ENCODE data around the gene SHISAL2B.
"Not testable (repeated sequence)": the region's sequence is repeated elsewhere in the genome, so short reads cannot be mapped to it uniquely, and the experiment has no call there.

SHISAL2B gene

GRCh38 chr5:64690417-64691151, at the start of gene SHISAL2B:
SHISAL2B (plus strand) TSS chr5:64690503; CDS start chr5:64690624, 121 bp downstream.
- no peak for DNase-seq (ENCODE audit: extremely low spot score, insufficient read length, low read depth)
- no peak for FAIRE-seq

DNA sequence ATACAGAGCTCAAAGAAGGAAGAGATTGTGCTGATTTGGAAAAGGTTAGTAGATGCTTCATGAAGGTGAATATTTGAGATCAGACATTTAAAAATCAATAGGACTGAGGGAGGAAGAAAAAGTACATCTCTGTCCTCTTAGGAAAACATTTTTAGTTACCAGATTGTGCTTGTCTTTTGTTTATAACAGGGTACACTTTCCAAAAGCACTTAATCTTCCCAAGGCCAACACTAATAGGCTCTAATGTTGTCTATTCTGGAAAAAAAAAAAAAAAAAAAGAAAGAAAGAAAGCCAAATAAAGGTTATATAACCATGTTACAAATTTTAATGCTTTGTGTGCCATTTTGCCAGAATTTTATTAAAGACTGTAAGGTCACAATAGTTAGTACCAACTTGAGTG, 45.5 kb upstream of the SHISAL2B start:
- DNase-seq (ENCODE audit: extremely low spot score, insufficient read length, low read depth) (no peak), FAIRE-seq (no peak)

DNA sequence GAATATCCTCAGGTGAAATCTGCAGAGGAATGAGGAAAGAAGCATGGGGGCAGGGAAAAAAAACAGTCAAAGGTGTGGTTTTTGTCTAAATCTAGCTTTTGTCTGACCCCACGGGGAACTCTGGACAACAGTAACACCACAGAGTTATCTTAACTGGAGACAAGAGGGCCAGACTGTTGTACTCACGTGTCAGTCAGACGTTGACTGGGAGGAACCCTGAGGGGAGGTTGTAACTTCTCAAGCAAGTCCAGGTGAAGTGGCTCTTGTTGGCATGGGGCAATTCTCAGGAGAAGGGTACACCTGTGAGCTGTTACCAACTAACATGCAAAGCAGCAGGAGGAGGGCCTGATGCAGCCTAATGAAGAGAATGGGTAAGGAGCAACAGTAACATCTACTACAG, 44.1 kb upstream of the SHISAL2B start:
- FAIRE-seq (no peak), DNase-seq (ENCODE audit: extremely low spot score, insufficient read length, low read depth) (no peak)

- DNase-seq (ENCODE audit: extremely low spot score, insufficient read length, low read depth): no peak
- FAIRE-seq: no peak
Observed at GRCh38 chr5:64649512-64649911, 40.8 kb upstream of the SHISAL2B start.

DNA sequence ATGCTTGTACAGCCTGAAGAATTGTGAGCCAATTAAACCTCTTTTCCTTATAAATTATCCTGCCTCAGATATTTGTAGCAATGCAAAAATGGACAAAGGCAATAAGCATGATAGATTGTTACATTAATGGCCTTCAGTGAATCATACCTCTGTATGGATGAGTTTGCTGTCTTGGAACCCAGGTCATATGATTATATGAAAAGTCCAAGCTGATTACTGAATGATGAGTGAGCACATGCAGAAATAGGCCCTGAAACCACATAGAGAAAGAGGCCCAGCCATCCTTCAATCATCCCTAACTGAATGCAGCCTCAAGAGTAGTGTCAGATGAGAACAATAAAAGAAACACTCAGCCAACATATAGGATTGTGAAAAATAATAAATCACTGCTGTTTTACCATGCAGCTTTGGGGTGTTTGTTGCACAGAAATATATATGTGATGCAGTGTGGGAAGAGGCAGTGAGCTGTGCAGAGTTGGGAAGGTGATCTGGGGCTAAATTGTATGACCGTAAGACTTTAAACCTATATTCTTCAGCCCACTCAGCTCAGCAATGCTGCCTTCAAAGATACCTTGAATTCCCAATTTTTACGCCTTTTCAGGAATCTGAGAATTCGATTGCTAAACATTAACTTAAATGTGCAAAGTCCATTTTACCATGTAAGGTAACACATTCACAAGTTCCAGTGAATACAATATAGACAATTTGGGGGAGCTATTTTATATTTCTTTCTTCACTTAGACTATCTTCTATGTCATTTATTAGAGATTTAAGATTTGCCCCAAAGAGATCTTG, 36.3 kb upstream of the SHISAL2B start:
- no peak for FAIRE-seq
- DNase-seq (ENCODE audit: extremely low spot score, insufficient read length, low read depth): no peak

GRCh38 chr5:64654561-64654938, 35.8 kb upstream of the SHISAL2B start:
- DNase-seq (ENCODE audit: extremely low spot score, insufficient read length, low read depth) (no peak), FAIRE-seq (no peak)

DNA sequence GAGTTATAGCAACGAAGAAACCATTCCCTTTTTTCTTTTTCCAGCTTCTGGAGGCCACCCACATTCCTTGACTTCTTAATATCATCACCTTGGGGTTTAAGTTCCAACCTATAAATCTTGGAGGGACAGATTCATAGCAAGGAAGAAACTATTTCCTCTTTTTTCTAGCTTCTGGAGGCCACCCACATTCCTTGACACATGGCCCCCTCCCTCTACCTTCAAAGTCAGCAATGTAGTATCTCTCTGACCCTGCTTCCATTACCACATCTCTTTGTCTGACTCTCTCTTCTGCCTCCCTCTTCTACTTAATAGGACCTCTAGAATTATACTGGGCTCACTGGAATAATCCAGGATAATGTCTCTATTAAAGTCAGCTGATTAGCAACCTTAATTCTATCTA, 34.7 kb upstream of the SHISAL2B start:
- no peak for DNase-seq (ENCODE audit: extremely low spot score, insufficient read length, low read depth)
- FAIRE-seq: no peak

DNA sequence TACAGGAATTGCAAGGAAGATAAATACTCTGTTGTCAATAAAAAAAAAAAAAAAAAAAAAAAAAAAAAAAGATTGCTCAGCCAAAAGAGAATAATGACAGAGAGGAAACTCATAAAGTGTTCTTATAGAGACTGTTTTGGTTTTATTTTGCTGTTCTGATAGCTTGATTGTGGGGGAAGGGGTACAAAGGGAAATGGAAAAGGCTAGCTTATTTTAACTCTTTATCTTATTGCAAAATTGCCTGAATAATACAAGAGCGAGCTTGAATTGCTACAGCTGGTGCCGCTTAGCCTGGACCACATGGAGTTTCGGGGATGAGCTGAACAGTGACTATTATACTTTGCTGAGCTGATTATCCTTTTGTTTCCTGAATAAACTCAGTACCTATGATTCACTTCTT, 31.0 kb upstream of the SHISAL2B start:
- FAIRE-seq (no peak), DNase-seq (ENCODE audit: extremely low spot score, insufficient read length, low read depth) (no peak)

DNA sequence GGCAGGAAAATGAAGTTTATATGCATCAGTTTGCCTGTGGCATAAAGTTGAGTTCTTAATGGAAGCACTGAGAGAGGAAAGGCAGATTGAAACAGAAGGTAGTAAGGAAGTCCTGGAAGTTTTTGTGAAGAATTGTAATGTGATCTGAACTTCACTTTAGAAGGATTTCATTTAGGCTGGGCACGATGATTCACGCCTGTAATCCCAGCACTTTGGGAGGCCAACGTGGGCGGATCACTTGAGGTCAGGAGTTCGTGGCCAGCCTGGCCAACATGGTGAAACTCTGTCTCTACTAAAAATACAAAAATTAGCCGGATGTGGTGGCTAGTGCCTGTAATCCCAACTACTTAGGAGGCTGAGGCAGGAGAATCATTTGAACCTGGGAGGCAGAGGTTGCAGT, 27.1 kb upstream of the SHISAL2B start:
- not testable (repeated sequence) for FAIRE-seq; DNase-seq (ENCODE audit: extremely low spot score, insufficient read length, low read depth)

DNA sequence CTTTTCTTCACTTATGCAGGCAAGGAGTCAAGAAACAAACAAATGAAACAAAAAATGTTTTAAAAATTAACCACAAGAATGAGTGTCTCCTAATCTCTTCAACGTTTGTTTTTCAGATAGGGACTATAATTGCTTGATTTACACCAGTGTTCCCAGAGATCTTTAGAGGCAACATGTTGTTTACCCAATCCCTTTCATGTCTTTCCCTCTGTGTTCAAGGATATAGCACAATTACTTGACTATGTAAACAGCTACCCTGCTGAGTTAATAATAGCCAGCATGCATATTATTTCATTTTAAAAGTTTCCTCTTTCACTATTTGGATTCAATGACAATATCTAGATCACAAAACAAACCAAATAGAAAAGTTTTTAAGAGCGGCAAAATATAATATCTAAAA, 25.1 kb upstream of the SHISAL2B start:
- no peak for FAIRE-seq

DNA sequence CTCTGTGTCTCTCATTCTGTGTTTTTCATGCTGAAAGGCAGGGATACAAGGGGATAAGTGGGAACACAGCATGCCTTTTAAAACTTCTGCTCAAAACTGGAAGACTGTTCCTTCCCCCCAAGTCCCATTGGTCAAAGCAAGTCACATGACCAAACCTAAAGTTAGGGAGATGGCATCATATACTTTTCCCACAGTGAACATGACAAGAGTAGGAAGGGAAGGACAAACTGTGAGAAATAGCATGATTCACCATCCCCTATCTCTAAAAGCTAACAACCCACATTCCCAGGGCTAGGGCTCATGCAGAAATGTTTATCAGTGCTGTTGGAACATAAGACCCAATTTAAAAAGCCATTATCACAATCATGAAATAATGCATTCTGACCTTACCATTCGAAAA, 24.2 kb upstream of the SHISAL2B start:
- FAIRE-seq (no peak), DNase-seq (ENCODE audit: extremely low spot score, insufficient read length, low read depth) (no peak)

More for the DNA sequence above, 25.1 kb upstream of the SHISAL2B start:
- DNase-seq (ENCODE audit: extremely low spot score, insufficient read length, low read depth): no peak

- DNase-seq (ENCODE audit: extremely low spot score, insufficient read length, low read depth): no peak
Observed at GRCh38 chr5:64667068-64667467, 23.2 kb upstream of the SHISAL2B start.

GRCh38 chr5:64670277-64670676, 20.0 kb upstream of the SHISAL2B start:
- DNase-seq (ENCODE audit: extremely low spot score, insufficient read length, low read depth) (no peak), FAIRE-seq (no peak)

More at GRCh38 chr5:64667068-64667467, 23.2 kb upstream of the SHISAL2B start:
- FAIRE-seq: no peak

- DNase-seq (ENCODE audit: extremely low spot score, insufficient read length, low read depth): no peak
- no peak for FAIRE-seq
Observed at GRCh38 chr5:64671678-64672077, 18.6 kb upstream of the SHISAL2B start.

- DNase-seq (ENCODE audit: extremely low spot score, insufficient read length, low read depth) (no peak), FAIRE-seq (no peak)
Observed at GRCh38 chr5:64678374-64678773, 11.9 kb upstream of the SHISAL2B start.

DNA sequence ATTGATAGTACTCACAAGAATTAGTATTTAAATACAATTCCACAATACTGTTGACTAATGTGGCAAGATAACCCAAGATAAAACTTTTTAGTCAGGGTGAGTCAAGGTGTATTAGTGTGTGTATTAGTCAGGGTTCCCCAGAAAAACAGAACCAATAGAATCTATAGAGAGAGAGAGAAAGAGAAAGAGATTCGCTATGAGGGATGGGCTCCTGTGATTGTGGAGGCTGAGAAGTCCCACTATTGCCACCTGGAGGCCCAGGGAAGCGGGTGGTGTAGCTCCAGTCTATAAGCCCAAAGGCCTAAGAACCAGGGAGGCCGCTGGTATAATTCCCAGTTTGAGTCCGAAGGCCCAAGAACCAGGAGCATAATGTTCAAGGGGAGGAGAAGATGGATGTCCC, 10.0 kb upstream of the SHISAL2B start:
- FAIRE-seq: no peak
- DNase-seq (ENCODE audit: extremely low spot score, insufficient read length, low read depth): no peak

- DNase-seq (ENCODE audit: extremely low spot score, insufficient read length, low read depth) (no peak), FAIRE-seq (no peak)
Observed at GRCh38 chr5:64682608-64683007, 7.7 kb upstream of the SHISAL2B start.

GRCh38 chr5:64685866-64686265, 4.4 kb upstream of the SHISAL2B start:
- FAIRE-seq (no peak), DNase-seq (ENCODE audit: extremely low spot score, insufficient read length, low read depth) (no peak)

DNA sequence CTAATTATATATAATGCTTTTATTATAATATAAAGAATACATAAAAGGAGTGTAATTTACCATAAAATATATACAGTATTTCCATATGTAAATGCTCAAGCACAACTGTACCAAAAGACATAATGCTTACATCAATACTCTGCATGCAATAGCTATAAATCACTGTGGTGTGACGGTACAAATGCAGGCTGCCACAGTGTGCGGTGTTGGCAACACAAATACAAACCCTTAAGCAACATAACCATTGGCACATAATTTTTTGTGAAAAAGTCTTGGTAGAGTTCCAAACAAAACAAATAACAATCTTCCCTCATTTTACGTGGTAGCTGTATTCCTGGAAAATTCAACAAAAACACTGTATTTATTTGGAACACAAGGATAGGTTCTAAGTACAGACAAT, 1.9 kb upstream of the SHISAL2B start:
- no peak for DNase-seq (ENCODE audit: extremely low spot score, insufficient read length, low read depth)
- FAIRE-seq: no peak

GRCh38 chr5:64688965-64689364, 1.3 kb upstream of the SHISAL2B start:
- DNase-seq (ENCODE audit: extremely low spot score, insufficient read length, low read depth) (no peak), FAIRE-seq (no peak)

DNA sequence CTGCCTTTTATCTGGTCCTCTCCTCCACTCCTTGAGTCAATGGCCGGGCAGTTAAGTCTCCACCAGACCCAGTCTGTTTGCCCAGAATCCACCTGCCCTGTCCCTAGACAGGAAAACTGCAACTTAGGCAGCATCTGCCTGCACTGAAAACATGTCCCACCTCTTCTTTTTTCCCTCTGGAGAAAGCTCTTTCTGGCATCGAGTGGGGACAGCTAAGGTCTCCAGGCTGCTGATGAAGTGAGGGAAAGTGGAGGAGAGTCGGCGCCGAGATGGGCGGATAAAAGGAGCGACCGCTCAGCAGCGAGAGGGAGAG, 243 bp upstream of the SHISAL2B start:
- FAIRE-seq (no peak), DNase-seq (ENCODE audit: extremely low spot score, insufficient read length, low read depth) (no peak)

GRCh38 chr5:64691291-64691690, 988 bp downstream of the SHISAL2B start:
- DNase-seq (ENCODE audit: extremely low spot score, insufficient read length, low read depth) (no peak), FAIRE-seq (no peak)

Data from GM18507 (cell line).